ENCODE results near the gene SLC4A9.
"Not testable (repeated sequence)": the region's sequence is repeated elsewhere in the genome, so short reads cannot be mapped to it uniquely, and the experiment has no call there.

Gene SLC4A9

DNA sequence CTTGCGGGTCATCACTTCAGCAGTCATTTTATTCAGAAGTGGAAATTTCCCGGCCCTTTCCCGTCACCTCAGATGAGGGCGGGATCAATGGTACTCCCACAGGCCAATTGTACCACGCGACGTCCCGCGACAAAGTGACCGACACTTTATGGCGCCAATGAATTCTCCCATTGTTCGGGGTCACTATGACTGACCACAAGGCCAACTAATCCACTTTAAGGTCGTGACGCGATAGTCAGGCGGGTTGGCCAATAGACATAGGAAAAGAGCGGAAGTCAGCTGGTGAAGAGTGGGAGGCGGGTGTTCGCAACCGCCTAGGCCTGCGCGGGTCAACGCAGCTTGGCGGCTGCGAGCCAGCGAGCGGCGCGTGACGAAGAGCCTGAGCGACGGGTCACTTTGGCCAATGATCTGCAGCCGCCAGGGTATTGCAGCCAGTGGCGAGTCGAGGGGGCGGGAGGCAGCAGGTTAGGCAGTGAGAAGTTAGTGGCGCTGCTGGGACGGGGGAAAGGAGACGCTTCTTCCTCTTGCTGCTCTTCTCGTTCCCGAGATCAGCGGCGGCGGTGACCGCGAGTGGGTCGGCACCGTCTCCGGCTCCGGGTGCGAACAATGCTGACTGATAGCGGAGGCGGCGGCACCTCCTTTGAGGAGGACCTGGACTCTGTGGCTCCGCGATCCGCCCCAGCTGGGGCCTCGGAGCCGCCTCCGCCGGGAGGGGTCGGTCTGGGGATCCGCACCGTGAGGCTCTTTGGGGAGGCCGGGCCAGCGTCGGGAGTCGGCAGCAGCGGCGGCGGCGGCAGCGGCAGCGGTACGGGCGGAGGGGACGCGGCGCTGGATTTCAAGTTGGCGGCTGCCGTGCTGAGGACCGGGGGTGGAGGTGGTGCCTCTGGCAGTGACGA, 41.6 kb downstream of the SLC4A9 start, which contains the start of gene ANKHD1:
Gene ANKHD1 (plus strand): TSS at position 472 of the 896 bp plus-strand sequence. CDS start 135 bp downstream, at position 607.
- peak; percentile 97 for DNase-seq

DNA sequence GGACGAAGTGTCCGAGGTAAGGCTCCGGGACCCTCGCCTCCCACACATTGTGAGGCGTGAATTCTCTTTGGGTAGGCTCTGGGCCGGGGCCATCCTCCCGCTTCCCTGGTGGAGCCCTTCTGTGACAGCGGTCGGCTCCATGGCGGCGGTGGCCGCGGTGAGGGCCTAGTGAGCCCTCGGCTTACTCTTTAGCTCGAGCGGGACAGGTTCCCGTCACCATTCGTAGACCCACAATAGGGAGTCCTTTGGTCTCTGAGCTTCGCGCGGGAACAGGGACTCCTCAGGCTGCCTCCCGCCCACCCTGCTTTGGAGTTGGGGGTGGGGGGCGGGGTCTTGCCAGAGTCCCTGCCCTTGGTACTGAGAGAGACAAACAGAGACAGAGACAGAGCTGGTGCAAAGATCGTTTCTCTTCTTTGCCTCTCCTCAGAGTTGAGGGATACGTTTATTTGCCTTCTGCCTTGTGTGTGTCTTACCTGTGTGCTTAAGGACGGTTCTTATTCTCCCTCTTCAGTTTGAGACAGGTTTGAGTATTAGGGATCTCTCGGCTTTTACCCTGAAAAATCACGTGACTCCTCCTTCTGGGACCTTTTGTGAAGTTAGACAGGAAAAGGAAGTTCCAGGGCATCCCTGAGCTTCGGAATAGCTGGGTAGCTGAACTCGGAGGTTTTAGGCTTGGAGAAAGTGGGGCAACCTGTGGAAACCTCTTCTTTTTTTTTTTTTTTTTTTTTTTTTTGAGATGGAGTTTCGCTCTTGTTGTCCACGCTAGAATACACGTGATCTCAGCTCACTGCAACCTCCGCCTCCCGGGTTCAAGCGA, 42.5 kb downstream of the SLC4A9 start:
- DNase-seq: peak; percentile 44

DNA sequence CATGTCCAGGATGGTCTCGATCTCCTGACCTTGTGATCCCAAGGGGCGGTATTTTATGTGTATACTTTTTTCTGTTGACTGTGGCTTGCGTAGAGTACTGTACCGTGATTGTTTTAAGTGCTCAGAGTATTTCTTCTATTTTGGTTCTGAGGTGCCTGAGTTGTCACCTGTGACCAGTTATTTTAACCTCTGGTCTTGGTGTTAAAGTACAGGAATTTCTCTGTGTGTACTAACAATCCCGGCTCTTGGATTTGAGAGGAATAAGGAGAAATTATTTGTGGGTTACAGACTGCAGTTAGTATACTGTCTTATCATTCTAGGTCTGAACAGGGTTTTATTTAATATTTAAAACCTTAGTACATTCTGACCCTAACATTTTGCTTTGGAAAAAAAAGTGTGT, 43.6 kb downstream of the SLC4A9 start:
- DNase-seq: no peak

GRCh38 chr5:140408750-140409241, 48.8 kb downstream of the SLC4A9 start:
- no peak for DNase-seq

- DNase-seq: no peak
Measured at GRCh38 chr5:140413230-140413629, 53.2 kb downstream of the SLC4A9 start.

DNA sequence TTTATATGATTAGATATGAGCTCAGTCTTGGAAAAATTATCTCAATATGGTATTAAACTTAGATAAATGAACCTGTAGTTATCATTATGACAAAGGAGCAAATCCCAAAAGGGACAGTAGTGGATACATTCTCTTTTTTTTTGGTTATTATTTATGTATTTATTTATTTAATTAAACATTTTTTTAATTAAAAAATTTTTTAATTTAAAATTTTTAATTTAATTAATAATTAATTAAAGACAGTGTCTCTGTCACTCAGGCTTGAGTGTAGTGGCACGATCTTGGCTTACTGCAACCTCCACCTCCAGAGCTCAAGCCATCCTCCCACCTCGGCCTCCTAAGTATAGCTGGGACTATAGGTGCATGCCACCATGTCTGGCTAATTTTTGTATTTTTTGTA, 57.2 kb downstream of the SLC4A9 start:
- DNase-seq: no peak

GRCh38 chr5:140418862-140419520, 59.0 kb downstream of the SLC4A9 start:
- no peak for DNase-seq

DNA sequence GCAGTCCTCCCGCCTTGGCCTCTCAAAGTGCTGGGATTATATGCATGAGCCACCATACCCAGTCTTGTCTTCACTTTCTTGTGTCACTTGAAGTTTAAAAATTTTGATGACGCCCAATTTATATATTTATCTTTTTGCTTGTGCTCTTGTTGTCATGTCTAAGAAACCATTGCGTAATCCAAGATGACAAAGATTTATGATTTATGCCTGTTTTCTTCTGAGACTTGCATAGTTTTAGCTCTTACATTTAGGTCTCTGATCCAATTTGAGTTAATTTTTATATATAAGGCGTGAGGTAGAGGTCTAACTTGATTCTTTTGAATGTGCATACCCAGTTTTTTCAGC, 60.2 kb downstream of the SLC4A9 start:
- DNase-seq: no peak

GRCh38 chr5:140420665-140421361, 60.8 kb downstream of the SLC4A9 start:
- no peak for DNase-seq

DNA sequence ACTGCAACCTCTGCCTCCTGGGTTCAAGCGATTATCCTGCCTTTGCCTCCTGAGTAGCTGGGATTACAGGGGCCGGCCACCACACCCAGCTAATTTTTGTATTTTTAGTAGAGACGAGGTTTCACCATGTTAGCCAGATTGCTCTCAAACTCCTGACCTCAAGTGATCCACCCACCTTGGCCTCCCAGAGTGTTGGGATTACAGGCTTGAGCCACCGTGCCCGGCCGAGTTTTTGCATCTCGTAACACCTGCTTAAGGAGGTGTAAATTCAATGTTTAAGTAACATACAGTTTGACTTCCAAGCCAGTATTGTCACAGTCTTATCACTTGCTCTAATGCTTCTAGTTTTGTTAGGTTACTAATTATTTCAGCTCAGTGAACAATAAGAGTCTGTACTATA, 61.4 kb downstream of the SLC4A9 start:
- DNase-seq: not testable (repeated sequence)

GRCh38 chr5:140423609-140424008, 63.6 kb downstream of the SLC4A9 start:
- no peak for DNase-seq

DNA sequence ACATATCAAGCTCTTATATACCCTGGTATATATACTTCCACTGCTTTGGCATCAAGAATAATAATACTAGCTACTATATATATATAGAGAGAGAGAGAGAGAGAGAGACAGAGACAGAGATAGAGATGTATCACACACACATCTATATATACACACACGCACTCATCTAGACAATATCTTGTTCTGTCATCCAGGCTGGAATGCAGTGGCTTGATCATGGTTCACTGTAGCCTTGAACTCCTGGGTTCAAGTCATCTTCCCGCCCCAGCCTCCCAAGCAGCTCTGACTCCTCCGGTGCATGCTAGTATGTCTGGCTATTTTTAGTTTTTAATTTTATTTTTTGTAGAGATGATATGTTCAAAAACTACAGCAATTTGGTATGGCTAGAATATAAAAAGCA, 64.1 kb downstream of the SLC4A9 start:
- no peak for DNase-seq
